Stimulated activated CD8-positive, alpha-beta memory T cell treated with anti-CD3 and anti-CD28 coated beads, Interleukin-12 subunit alpha, Interleukin-12 subunit beta, amount 100 ng/mL, for 24 hours (primary cell): ENCODE measurements around the gene ART3.

Source experiments
- DNase-seq: peaks from one replicate; pipeline ENCODE4 v3.0.0-alpha.2; 2020; ENCODE audit errors: extremely low read depth

Gene ART3

GRCh38 chr4:76147454-76148141 lies 73.1 kb downstream of the ART3 start:
- DNase-seq, result peak; percentile 2

GRCh38 chr4:76148142-76148865 lies 73.8 kb downstream of the ART3 start, which contains the start of gene NUP54:
Gene NUP54, minus strand, starts transcription at chr4:76148397. Its CDS starts 23 bp downstream, at chr4:76148374.
- DNase-seq, result peak; percentile 94

GRCh38 chr4:76153356-76153755 lies 78.8 kb downstream of the ART3 start:
- DNase-seq, result no peak

- DNase-seq, result no peak
Measured at GRCh38 chr4:76155979-76156378, 81.5 kb downstream of the ART3 start.

GRCh38 chr4:76156635-76157034 lies 82.1 kb downstream of the ART3 start:
- DNase-seq, result no peak

GRCh38 chr4:76160355-76160754 lies 85.8 kb downstream of the ART3 start:
- no peak for DNase-seq
